Left lobe of liver (tissue), 2 donors: ENCODE data around the gene AKAIN1. TPM values are rescaled to one million over a fixed set of nuclear protein-coding genes. Genes with fewer than 3 reads are reported as not detected.

Experiments
- ATAC-seq: fragments of 200-7000 bp; cut with Tn5 transposase; one replicate; pipeline ENCODE4 v1.9.1; 2020; ENCODE audit warnings: mild to moderate bottlenecking, moderate library complexity
- DNase-seq: peaks from one replicate; pipeline ENCODE4 v3.0.0-alpha.2; 2020; ENCODE audit warnings: low spot score
- total RNA-seq: library from RNA; stranded (reverse); gene quantifications from one replicate; pipeline ENCODE4 v1.2.1, GENCODE V29; 2021
- donor health status: DM: no; HTN: no; CAD: no; lungs with moderate emphysema.
- donor health status: DM: no; HTN: yes; CAD: no.

Gene AKAIN1
- total RNA-seq, 1 donor from 2014 or later: 0.88 TPM

DNA sequence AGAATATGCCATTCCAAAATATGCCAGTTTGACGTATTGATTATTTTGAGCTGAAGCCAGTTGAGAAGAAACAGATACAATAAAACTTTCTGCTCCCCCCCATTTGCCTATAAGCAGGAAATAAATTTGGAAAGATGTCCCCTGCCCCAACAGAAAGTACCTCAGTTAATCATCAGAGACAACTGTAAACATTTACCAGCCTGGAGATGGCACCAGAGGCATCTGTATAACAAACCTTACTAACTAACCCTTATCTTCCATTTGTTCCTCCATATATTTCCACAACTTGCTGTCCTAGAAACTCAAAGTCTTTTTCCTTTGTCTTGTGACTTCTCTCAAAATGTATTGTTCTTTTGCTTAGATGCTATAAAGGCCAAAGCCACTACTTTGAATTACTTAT, 93.8 kb downstream of the AKAIN1 start:
- no peak for DNase-seq
- no peak for ATAC-seq

GRCh38 chr18:5097116-5097703, 99.8 kb downstream of the AKAIN1 start:
- ATAC-seq: no peak

GRCh38 chr18:5095239-5095638, 101.8 kb downstream of the AKAIN1 start:
- DNase-seq (no peak), ATAC-seq (no peak)

More at GRCh38 chr18:5097116-5097703, 99.8 kb downstream of the AKAIN1 start:
- DNase-seq: no peak

DNA sequence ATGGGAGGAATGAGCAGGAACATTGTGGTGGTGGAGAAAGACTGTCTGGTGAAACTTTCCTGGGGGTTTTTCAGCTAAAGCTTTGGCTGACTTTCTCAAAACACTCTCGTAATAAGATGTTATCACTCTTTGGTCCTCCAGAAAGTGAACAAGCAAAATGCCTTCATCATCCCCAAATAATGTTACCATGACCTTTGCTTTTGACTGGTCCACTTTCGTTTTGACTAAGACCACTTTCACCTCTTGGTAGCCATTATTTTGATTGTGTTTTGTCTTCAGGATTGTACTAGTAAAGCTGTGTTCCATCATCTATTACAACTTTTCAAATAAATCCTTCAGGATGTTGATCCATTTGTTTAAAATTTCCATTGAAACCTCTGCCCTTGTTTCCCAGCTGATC, 103.2 kb downstream of the AKAIN1 start:
- no peak for DNase-seq
- no peak for ATAC-seq

Other genes starting within 250 kb of the AKAIN1 start
- 7.7 TPM for gene ZBTB14, start 98.5 kb upstream of the AKAIN1 start, total RNA-seq